ENCODE data around the gene PLD1.
"Not testable (repeated sequence)": the region's sequence is repeated elsewhere in the genome, so short reads cannot be mapped to it uniquely, and the experiment has no call there.

- not testable (repeated sequence) for TF ChIP-seq CTCF, EP300, POLR2A, POLR2AphosphoS5 (IDR thresholded peaks at IDR 0.05)
Observed at GRCh38 chr3:171692551-171692950, 117.7 kb downstream of the PLD1 start.
